GM10266 (cell line): Measurements from ENCODE around the gene CLCN3.

Experiments
- DNase-seq: peaks from one replicate; pipeline ENCODE4 v3.0.0; 2012; ENCODE audit errors: extremely low spot score
- CTCF ChIP-seq: IDR thresholded peaks from 2 replicates; pipeline ENCODE4 v1.5.1; 2012; ENCODE audit warnings: mild to moderate bottlenecking, low read depth; ENCODE audit not compliant: control insufficient read depth, insufficient read depth; ENCODE audit errors: missing control alignments

CLCN3 gene

GRCh38 chr4:169662206-169662605, 41.8 kb downstream of the CLCN3 start:
- DNase-seq: no peak
- no peak for TF ChIP-seq CTCF

- no peak for TF ChIP-seq CTCF
- DNase-seq: no peak
Observed at GRCh38 chr4:169663402-169663801, 43.0 kb downstream of the CLCN3 start.

GRCh38 chr4:169663831-169664230, 43.5 kb downstream of the CLCN3 start:
- DNase-seq: no peak
- TF ChIP-seq CTCF: no peak

DNA sequence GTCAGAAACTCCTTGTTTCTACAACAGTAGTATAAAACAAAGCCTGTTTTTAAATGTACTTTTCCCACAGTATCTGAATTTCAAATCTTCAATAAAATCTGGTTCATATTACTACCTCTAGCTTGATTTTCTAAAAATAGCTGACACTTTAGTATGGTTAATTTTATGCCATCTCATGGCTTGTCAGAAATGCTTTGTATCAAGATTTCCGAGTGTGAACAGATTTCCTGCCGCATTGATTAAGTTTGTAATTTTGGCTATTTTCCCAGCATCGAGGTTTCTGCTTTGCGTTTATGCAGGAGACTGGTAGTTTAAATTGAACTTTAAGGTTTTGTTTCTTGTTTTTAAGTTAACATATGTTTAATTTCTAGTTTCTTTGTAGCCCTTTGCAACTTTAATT, 44.2 kb downstream of the CLCN3 start:
- no peak for TF ChIP-seq CTCF
- no peak for DNase-seq

- no peak for DNase-seq
- no peak for TF ChIP-seq CTCF
Observed at GRCh38 chr4:169665046-169665737, 44.8 kb downstream of the CLCN3 start.

- TF ChIP-seq CTCF: no peak
- DNase-seq: no peak
Observed at GRCh38 chr4:169668069-169668721, 47.8 kb downstream of the CLCN3 start.

DNA sequence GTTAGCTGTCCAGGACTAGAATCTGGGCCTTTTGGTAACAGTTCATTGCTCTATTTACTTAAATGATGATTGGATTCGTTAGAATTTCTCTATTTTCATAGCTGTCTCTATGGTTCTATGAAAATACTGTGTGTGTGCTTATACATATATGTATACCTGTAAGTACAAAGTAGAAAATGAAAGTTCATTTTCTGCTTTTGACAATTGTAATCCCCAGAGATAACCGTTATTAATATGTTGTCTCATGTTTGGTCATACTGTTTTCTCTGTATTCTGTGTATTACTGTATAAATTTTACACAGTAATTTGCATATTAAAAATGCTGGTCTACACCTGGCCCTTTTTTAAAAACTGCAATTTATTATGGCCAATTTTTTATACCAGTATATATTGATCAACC, 55.4 kb downstream of the CLCN3 start:
- no peak for TF ChIP-seq CTCF
- no peak for DNase-seq
